NCI-H345 (cell line): ENCODE data around the gene ODAD4.

Experiments used
- DNase-seq: peaks from one replicate; lab custom pipeline; 2025; lab: John Stamatoyannopoulos, UW

Gene ODAD4

GRCh38 chr17:41942626-41943373 is 12.4 kb downstream of the ODAD4 start:
- no peak for DNase-seq

GRCh38 chr17:41943492-41943891 is 13.1 kb downstream of the ODAD4 start:
- DNase-seq = no peak

- DNase-seq = no peak
These were observed 14.5 kb downstream of the ODAD4 start for GRCh38 chr17:41944943-41945342.

GRCh38 chr17:41948762-41949460 is 18.5 kb downstream of the ODAD4 start:
- DNase-seq = no peak

GRCh38 chr17:41956522-41956921 is 26.1 kb downstream of the ODAD4 start:
- no peak for DNase-seq

- no peak for DNase-seq
These were observed 26.8 kb downstream of the ODAD4 start for GRCh38 chr17:41957031-41957868.

GRCh38 chr17:41957869-41958439 is 27.5 kb downstream of the ODAD4 start:
- DNase-seq = no peak

GRCh38 chr17:41959030-41959335 is 28.6 kb downstream of the ODAD4 start:
- DNase-seq = no peak

GRCh38 chr17:41959336-41960095 is 29.1 kb downstream of the ODAD4 start:
- no peak for DNase-seq

- no peak for DNase-seq
These were observed 31.7 kb downstream of the ODAD4 start for GRCh38 chr17:41962111-41962510.

GRCh38 chr17:41962768-41963434 is 32.5 kb downstream of the ODAD4 start:
- peak; percentile 51 for DNase-seq

GRCh38 chr17:41965694-41966462 is 35.5 kb downstream of the ODAD4 start:
- DNase-seq = peak; percentile 98

- peak; percentile 91 for DNase-seq
These were observed 36.2 kb downstream of the ODAD4 start, which contains the start of gene CNP for GRCh38 chr17:41966463-41967140. Gene CNP (plus strand): TSS chr17:41966795. CDS start chr17:41966885, 90 bp downstream.

- DNase-seq = no peak
These were observed 36.9 kb downstream of the ODAD4 start for GRCh38 chr17:41967141-41967920.

- DNase-seq = no peak
These were observed 37.6 kb downstream of the ODAD4 start for GRCh38 chr17:41967921-41968578.

- DNase-seq = no peak
These were observed 38.3 kb downstream of the ODAD4 start for GRCh38 chr17:41968676-41969075.

- DNase-seq = no peak
These were observed 40.5 kb downstream of the ODAD4 start for GRCh38 chr17:41970901-41971331.
